OCI-LY1 (cell line): Measurements from ENCODE around the gene MAN1A2.

Source experiments
- H2AFZ ChIP-seq: fragments of 200-600 bp; sonication (generic), shearing (Covaris generic); 2 replicates; pipeline ENCODE4 v1.6.0; 2014; ENCODE audit warnings: antibody characterized with exemption, mild to moderate bottlenecking, low read length
- H3F3A ChIP-seq: fragments of 200-600 bp; sonication (generic), shearing (Covaris generic); 2 replicates; pipeline ENCODE4 v1.6.0; 2014; ENCODE audit warnings: mild to moderate bottlenecking, antibody characterized with exemption, low read length, moderate library complexity; ENCODE audit not compliant: insufficient read depth
- H3K27ac ChIP-seq: fragments of 200-600 bp; sonication (generic); 2 replicates; pipeline ENCODE4 v1.5.1; 2014; ENCODE audit warnings: low read length, mixed run types, mild to moderate bottlenecking, low read depth; ENCODE audit not compliant: poor library complexity, severe bottlenecking
- H3K27me3 ChIP-seq: fragments of 200-600 bp; sonication (generic); 2 replicates; pipeline ENCODE4 v1.6.0; 2014; ENCODE audit warnings: antibody characterized with exemption, mild to moderate bottlenecking, low read length, moderate library complexity; ENCODE audit not compliant: insufficient read depth
- H3K36me3 ChIP-seq: fragments of 200-600 bp; sonication (generic); 2 replicates; pipeline ENCODE4 v1.6.1; 2014; ENCODE audit warnings: mild to moderate bottlenecking, antibody characterized with exemption, low read length, moderate library complexity, mixed read lengths; ENCODE audit not compliant: insufficient read depth
- H3K4me1 ChIP-seq: fragments of 200-600 bp; sonication (generic); 2 replicates; pipeline ENCODE4 v1.5.1; 2014; ENCODE audit warnings: mild to moderate bottlenecking, low read length, moderate library complexity; ENCODE audit not compliant: insufficient read depth, severe bottlenecking
- H3K4me2 ChIP-seq: fragments of 200-600 bp; sonication (generic), shearing (Covaris generic); 2 replicates; pipeline ENCODE4 v1.6.1; 2014; ENCODE audit warnings: low read length
- H3K4me3 ChIP-seq: fragments of 200-600 bp; sonication (generic); 2 replicates; pipeline ENCODE4 v1.5.1; 2014; ENCODE audit warnings: low read length, low read depth, mild to moderate bottlenecking, mixed read lengths; ENCODE audit not compliant: poor library complexity, severe bottlenecking
- H3K79me2 ChIP-seq: fragments of 200-600 bp; shearing (Covaris generic); 2 replicates; pipeline ENCODE4 v1.6.1; 2016; ENCODE audit warnings: mixed run types, low read length, mixed read lengths; ENCODE audit not compliant: insufficient read depth
- H3K9ac ChIP-seq: fragments of 200-600 bp; sonication (generic), shearing (Covaris generic); 2 replicates; pipeline ENCODE4 v1.6.1; 2014; ENCODE audit warnings: mild to moderate bottlenecking, low read length, mixed read lengths
- H3K9me2 ChIP-seq: fragments of 200-600 bp; sonication (generic), shearing (Covaris generic); 2 replicates; pipeline ENCODE4 v1.6.1; 2014; ENCODE audit warnings: low read depth, mild to moderate bottlenecking, low read length, mixed read lengths
- H3K9me3 ChIP-seq: fragments of 200-600 bp; shearing (Covaris generic); 2 replicates; pipeline ENCODE4 v1.6.1; 2014; ENCODE audit warnings: low read length, mixed read lengths
- H4K20me1 ChIP-seq: fragments of 200-600 bp; sonication (generic), shearing (Covaris generic); 2 replicates; pipeline ENCODE4 v1.6.0; 2016; ENCODE audit warnings: mild to moderate bottlenecking, low read length; ENCODE audit not compliant: insufficient read depth
- CTCF ChIP-seq: fragments of 200-600 bp; sonication (generic), shearing (Covaris generic); IDR thresholded peaks from 2 replicates; pipeline ENCODE4 v1.5.1; 2017; ENCODE audit warnings: mild to moderate bottlenecking, antibody characterized with exemption, low read length, moderate library complexity, mixed read lengths
- EZH2 ChIP-seq: fragments of 200-600 bp; sonication (generic), shearing (Covaris generic); IDR thresholded peaks from 2 replicates; pipeline ENCODE4 v1.8.0; 2017; ENCODE audit warnings: borderline replicate concordance, mixed run types, mild to moderate bottlenecking, antibody characterized with exemption, low read length, moderate library complexity, mixed read lengths

MAN1A2 gene

GRCh38 chr1:117375327-117375726 lies 8.1 kb downstream of the MAN1A2 start:
- TF ChIP-seq EZH2 = no peak
- TF ChIP-seq CTCF = no peak
- peaks cover 98% of the 10 kb centered on the region for H3K79me2 ChIP-seq
- H3K27me3 ChIP-seq = no peaks in the 10 kb centered on the region

GRCh38 chr1:117387060-117387633 lies 19.9 kb downstream of the MAN1A2 start:
- Histone ChIP-seq H3K4me2 (no peak overlapping the region), H4K20me1 (no peaks in the 10 kb centered on the region)
- TF ChIP-seq CTCF (no peak), EZH2 (no peak)

More at GRCh38 chr1:117375327-117375726, 8.1 kb downstream of the MAN1A2 start:
- H3F3A ChIP-seq = no peaks in the 10 kb centered on the region
- H3K9ac ChIP-seq = no peak overlapping the region
- H2AFZ ChIP-seq = no peak overlapping the region
- H3K36me3 ChIP-seq = no peaks in the 10 kb centered on the region; the same call in 1 of the 2 replicates
- H4K20me1 ChIP-seq = no peaks in the 10 kb centered on the region
- H3K9me3 ChIP-seq = 0 out of 2 replicates have a peak, but pooled peaks cover 6% of the 10 kb centered on the region
- H3K4me3 ChIP-seq = no peak overlapping the region
- peaks cover 28% of the 10 kb centered on the region for H3K4me1 ChIP-seq
- H3K27ac ChIP-seq = no peak overlapping the region
- no peaks in the 10 kb centered on the region for H3K9me2 ChIP-seq
- H3K4me2 ChIP-seq = no peak overlapping the region

GRCh38 chr1:117388328-117388727 lies 21.1 kb downstream of the MAN1A2 start:
- Histone ChIP-seq H3K79me2 (peaks cover 80% of the 10 kb centered on the region), H3K27ac (no peak overlapping the region), H3K4me1 (no peaks in the 10 kb centered on the region)

More at GRCh38 chr1:117387060-117387633, 19.9 kb downstream of the MAN1A2 start:
- Histone ChIP-seq H3F3A (no peaks in the 10 kb centered on the region), H3K9me2 (no peaks in the 10 kb centered on the region), H3K27me3 (no peaks in the 10 kb centered on the region), H3K4me3 (no peak overlapping the region), H3K79me2 (peaks cover 77% of the 10 kb centered on the region), H3K9ac (no peak overlapping the region), H3K36me3 (no peaks in the 10 kb centered on the region; the same call in 1 of the 2 replicates), H3K27ac (no peak overlapping the region), H3K9me3 (peaks cover 7% of the 10 kb centered on the region), H2AFZ (no peak overlapping the region), H3K4me1 (no peaks in the 10 kb centered on the region)

More at GRCh38 chr1:117388328-117388727, 21.1 kb downstream of the MAN1A2 start:
- Histone ChIP-seq H3K4me3 (no peak overlapping the region), H3K9me3 (0 out of 2 replicates have a peak, but pooled peaks cover 5% of the 10 kb centered on the region), H2AFZ (no peak overlapping the region), H3K9me2 (no peaks in the 10 kb centered on the region), H4K20me1 (no peaks in the 10 kb centered on the region), H3K9ac (no peak overlapping the region), H3K4me2 (no peak overlapping the region), H3K27me3 (no peaks in the 10 kb centered on the region), H3F3A (no peaks in the 10 kb centered on the region), H3K36me3 (no peaks in the 10 kb centered on the region; the same call in 1 of the 2 replicates)
- no peak for TF ChIP-seq CTCF
- no peak for TF ChIP-seq EZH2
